Measurements from ENCODE around the gene JMJD6. TPM values are rescaled to one million over a fixed set of nuclear protein-coding genes. Genes with fewer than 3 reads are reported as not detected.

JMJD6 gene
- total and polyA plus RNA-seq, 2 of the 8 experiments (the other 6 are each of a cell fraction or from before 2014, with no cell fraction given) = 8.6 to 18.6 TPM

DNA sequence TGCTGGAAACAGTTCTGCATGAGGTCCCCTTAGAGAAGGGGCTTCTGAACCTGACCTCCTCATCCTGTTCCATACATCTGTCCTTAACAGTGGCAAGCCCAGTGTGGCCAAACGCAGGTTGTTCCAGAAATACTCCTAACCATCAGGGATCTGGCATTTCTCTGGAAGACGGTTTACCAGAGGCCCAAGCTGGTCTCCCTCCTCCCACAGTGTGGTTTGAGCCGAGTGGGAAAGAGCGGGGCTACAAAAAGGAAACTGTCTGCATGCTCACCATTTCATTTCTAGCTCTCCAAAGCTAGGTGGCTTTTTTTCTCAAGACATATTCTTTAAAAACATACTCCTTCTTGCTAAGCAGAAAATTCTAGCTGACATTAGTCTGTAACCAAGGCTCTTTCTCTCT lies 21.6 kb downstream of the JMJD6 start:
- no peaks in the 10 kb centered on the region for H3K36me3 ChIP-seq (ENCODE audit: control insufficient read depth in 2 of 4, insufficient read depth in 4 of 4, low read length in 3 of 4)
- H4K91ac ChIP-seq (replicated peaks; ENCODE audit: insufficient read length, low read length) = no peak overlapping the region
- H3K9me3 ChIP-seq (ENCODE audit: insufficient read depth in 2 of 2, low read depth in 1 of 2, low read length in 1 of 2) = no peaks in the 10 kb centered on the region
- H2BK12ac ChIP-seq (ENCODE audit: low read depth, low read length) = no peak overlapping the region
- H3K4ac ChIP-seq (replicated peaks; ENCODE audit: insufficient read length, low read depth, low read length) = no peak overlapping the region
- no peak overlapping the region for H2BK20ac ChIP-seq (ENCODE audit: low read length)
- no peak overlapping the region for H3K27ac ChIP-seq (ENCODE audit: low read depth, low read length)
- no peak overlapping the region for H2AFZ ChIP-seq (ENCODE audit: low read length)
- no peak overlapping the region for H3K4me2 ChIP-seq (ENCODE audit: insufficient read depth in 1 of 2, low read depth in 2 of 2, low read length in 2 of 2)
- H3K9ac ChIP-seq (replicated peaks in 1 of 4; ENCODE audit: extremely low read depth in 1 of 4, low read depth in 3 of 4, low read length in 3 of 4) = no peak overlapping the region
- no peak overlapping the region for H2BK15ac ChIP-seq (ENCODE audit: low read length)
- WGBS, 2 experiments (ENCODE audit: extremely low coverage in 1 of 2, insufficient coverage in 1 of 2, insufficient read length in 1 of 2, insufficient replicate concordance in 2 of 2, low coverage in 1 of 2, low lambda C conversion rate in 2 of 2, missing lambda C conversion rate in 1 of 2) = 86% methylated on average over 4 of the region's 4 CpGs; no CpG with 5 or more reads in 1 of the 2 experiments
- H3K79me1 ChIP-seq (ENCODE audit: low read depth, low read length) = peaks cover 2% of the 10 kb centered on the region
- H3K18ac ChIP-seq (ENCODE audit: extremely low read depth, low read length) = no peak overlapping the region
- H2AK5ac ChIP-seq (ENCODE audit: low read depth, low read length) = no peak overlapping the region
- peaks cover 0 to 8% of the 10 kb centered on the region in 2 experiments for H4K20me1 ChIP-seq (replicated peaks in 1 of 2; ENCODE audit: control insufficient read depth in 1 of 2, insufficient read depth in 2 of 2, low read length in 2 of 2)
- FAIRE-seq (no peak), DNase-seq (ENCODE audit: low read depth in 1 of 2, low spot score in 2 of 2) (no peak)
- H3K14ac ChIP-seq (ENCODE audit: insufficient read length) = no peak overlapping the region
- no peak overlapping the region for H3K56ac ChIP-seq (replicated peaks; ENCODE audit: insufficient read length, low read depth, low read length)
- ChIA-PET POLR2A (ENCODE audit: partially characterized antibody) (interaction anchor here (1.2 kb wide), 1 partner anchor 365 kb away, joined by 3 read pairs; no protein-coding TSS in a partner anchor), CTCF (ENCODE audit: partially characterized antibody) (interaction anchor here (1.3 to 1.6 kb wide), 2 partner anchors 8 to 24 kb away, joined by 6 to 7 read pairs; no protein-coding TSS in a partner anchor)
- no peak overlapping the region for H4K8ac ChIP-seq (ENCODE audit: extremely low read depth, insufficient read depth, low read length)
- peaks cover 4% of the 10 kb centered on the region; the same call in 1 of the 2 replicates for H3K23me2 ChIP-seq (ENCODE audit: low read depth, low read length)
- H3K27me3 ChIP-seq (replicated peaks in 1 of 4; ENCODE audit: control insufficient read depth in 3 of 4, extremely low read depth in 1 of 4, insufficient read depth in 3 of 4, low read length in 3 of 4) = peaks cover 2 to 17% (median 16%) of the 10 kb centered on the region in 4 experiments
- no peaks in the 10 kb centered on the region for H3K79me2 ChIP-seq (ENCODE audit: control insufficient read depth in 1 of 2, insufficient read depth in 2 of 2, low read length in 2 of 2)
- H3K23ac ChIP-seq (ENCODE audit: insufficient read length) = no peak overlapping the region
- no peak overlapping the region for H2BK120ac ChIP-seq (replicated peaks; ENCODE audit: low read depth, low read length)
- H2BK5ac ChIP-seq (ENCODE audit: low read depth, low read length) = no peak overlapping the region
- no peak overlapping the region for H4K5ac ChIP-seq (ENCODE audit: insufficient read length, low read depth, low read length)
- peaks cover 7 to 36% (median 27%) of the 10 kb centered on the region in 4 experiments for H3K4me1 ChIP-seq (replicated peaks in 1 of 4; ENCODE audit: control insufficient read depth in 3 of 4, insufficient read depth in 4 of 4, low read length in 3 of 4)
- H3K4me3 ChIP-seq (ENCODE audit: extremely low read depth in 1 of 4, insufficient read depth in 2 of 4, low read depth in 3 of 4, low read length in 4 of 4) = no peak overlapping the region
- TF ChIP-seq ASH2L (IDR thresholded peaks at IDR 0.05; ENCODE audit: low read length) (no peak), BACH1 (IDR thresholded peaks at IDR 0.05; ENCODE audit: low read length) (no peak), JUND (IDR thresholded peaks at IDR 0.05; ENCODE audit: low read length) (no peak), SP1 (IDR thresholded peaks at IDR 0.05; ENCODE audit: low read depth, low read length) (no peak), SIX5 (IDR thresholded peaks at IDR 0.05; ENCODE audit: low read depth, low read length) (no peak), SIRT6 (IDR thresholded peaks at IDR 0.05; ENCODE audit: low read length) (no peak), CBX5 (IDR thresholded peaks at IDR 0.05; ENCODE audit: low read depth, low read length) (no peak), TCF12 (IDR thresholded peaks at IDR 0.05; ENCODE audit: low read depth, low read length) (no peak), KDM1A (IDR thresholded peaks at IDR 0.05; ENCODE audit: borderline replicate concordance, low read length) (no peak), TAF7 (optimal IDR thresholded peaks at IDR 0.05; ENCODE audit: borderline replicate concordance, low read depth, low read length) (no peak), EGR1 (IDR thresholded peaks at IDR 0.05; ENCODE audit: borderline replicate concordance, low read depth, low read length) (no peak)
- TF ChIP-seq, protein P1, sequence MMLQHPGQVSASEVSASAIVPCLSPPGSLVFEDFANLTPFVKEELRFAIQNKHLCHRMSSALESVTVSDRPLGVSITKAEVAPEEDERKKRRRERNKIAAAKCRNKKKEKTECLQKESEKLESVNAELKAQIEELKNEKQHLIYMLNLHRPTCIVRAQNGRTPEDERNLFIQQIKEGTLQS (IDR thresholded peaks at IDR 0.05; ENCODE audit: insufficient read depth, low read depth, low read length) = no peak
- TF ChIP-seq, protein P2, sequence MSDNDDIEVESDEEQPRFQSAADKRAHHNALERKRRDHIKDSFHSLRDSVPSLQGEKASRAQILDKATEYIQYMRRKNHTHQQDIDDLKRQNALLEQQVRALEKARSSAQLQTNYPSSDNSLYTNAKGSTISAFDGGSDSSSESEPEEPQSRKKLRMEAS (IDR thresholded peaks at IDR 0.05) = no peak

Measured in H1 (cell line).